Stimulated activated effector memory CD8-positive, alpha-beta T cell treated with anti-CD3 and anti-CD28 coated beads, Interleukin-12 subunit alpha, Interleukin-12 subunit beta, amount 100 ng/mL, for 72 hours (primary cell): ENCODE results near the gene SLC25A30.
"Not testable (repeated sequence)": the region's sequence is repeated elsewhere in the genome, so short reads cannot be mapped to it uniquely, and the experiment has no call there.

ENCODE experiments used
- ATAC-seq: fragments of 150-1000 bp; cut with Tn5 transposase; 2 replicates; pipeline ENCODE4 v1.10.0; 2021
- DNase-seq, 2 donors: peaks; one replicate each; pipeline ENCODE4 v3.0.0; 2021 to 2022; ENCODE audit warnings: low spot score in 2 of 2
- H3K27ac Mint-ChIP-seq: one replicate; pipeline ENCODE4 v1.8.0; 2022; ENCODE audit warnings: mild to moderate bottlenecking, mixed read lengths
- H3K36me3 Mint-ChIP-seq: one replicate; pipeline ENCODE4 v1.8.0; 2022; ENCODE audit warnings: mild to moderate bottlenecking, mixed read lengths
- H3K4me1 Mint-ChIP-seq: one replicate; pipeline ENCODE4 v1.8.0; 2022; ENCODE audit warnings: mixed read lengths
- H3K4me3 Mint-ChIP-seq: one replicate; pipeline ENCODE4 v1.8.0; 2022; ENCODE audit warnings: mild to moderate bottlenecking, mixed read lengths
- H3K9me3 Mint-ChIP-seq: one replicate; pipeline ENCODE4 v1.8.0; 2022; ENCODE audit warnings: mixed read lengths

Gene SLC25A30

GRCh38 chr13:45369116-45369515, 49.1 kb downstream of the SLC25A30 start:
- Mint-ChIP-seq H3K4me1 (peaks cover 35% of the 10 kb centered on the region), H3K36me3 (peaks cover 42% of the 10 kb centered on the region), H3K4me3 (no peak overlapping the region), H3K9me3 (no peaks in the 10 kb centered on the region), H3K27ac (peak overlapping the region; percentile 82)
- ATAC-seq = no peak
- no peak for DNase-seq

GRCh38 chr13:45368571-45368970, 49.6 kb downstream of the SLC25A30 start:
- ATAC-seq = no peak
- H3K9me3 Mint-ChIP-seq = peaks cover 3% of the 10 kb centered on the region
- H3K4me1 Mint-ChIP-seq = peaks cover 39% of the 10 kb centered on the region
- peak overlapping the region; percentile 82 for H3K27ac Mint-ChIP-seq
- no peak for DNase-seq
- H3K4me3 Mint-ChIP-seq = peak overlapping the region; percentile 35
- H3K36me3 Mint-ChIP-seq = peaks cover 44% of the 10 kb centered on the region

- DNase-seq = no peak
- peak overlapping the region; percentile 82 for H3K27ac Mint-ChIP-seq
- peaks cover 6% of the 10 kb centered on the region for H3K9me3 Mint-ChIP-seq
- no peak for ATAC-seq
- peaks cover 43% of the 10 kb centered on the region for H3K4me1 Mint-ChIP-seq
- H3K4me3 Mint-ChIP-seq = peak overlapping the region; percentile 35
- peaks cover 46% of the 10 kb centered on the region for H3K36me3 Mint-ChIP-seq
These were observed 50.2 kb downstream of the SLC25A30 start for GRCh38 chr13:45368005-45368404.

- peaks cover 44% of the 10 kb centered on the region for H3K4me1 Mint-ChIP-seq
- ATAC-seq = peak; percentile 100
- H3K27ac Mint-ChIP-seq = peak overlapping the region; percentile 82
These were observed 50.8 kb downstream of the SLC25A30 start for GRCh38 chr13:45367358-45367757.

GRCh38 chr13:45365558-45365885, 52.7 kb downstream of the SLC25A30 start:
- H3K27ac Mint-ChIP-seq = no peak overlapping the region
- peaks cover 53% of the 10 kb centered on the region for H3K4me1 Mint-ChIP-seq

More at GRCh38 chr13:45367358-45367757, 50.8 kb downstream of the SLC25A30 start:
- Mint-ChIP-seq H3K9me3 (peaks cover 6% of the 10 kb centered on the region), H3K36me3 (peaks cover 44% of the 10 kb centered on the region), H3K4me3 (peak overlapping the region; percentile 35)
- DNase-seq = peak; percentile 57 to 88

GRCh38 chr13:45364876-45365557, 53.2 kb downstream of the SLC25A30 start:
- DNase-seq (no peak), ATAC-seq (no peak)
- Mint-ChIP-seq H3K36me3 (peaks cover 46% of the 10 kb centered on the region), H3K27ac (no peak overlapping the region), H3K4me1 (peaks cover 53% of the 10 kb centered on the region), H3K4me3 (no peak overlapping the region), H3K9me3 (peaks cover 6% of the 10 kb centered on the region)

More at GRCh38 chr13:45365558-45365885, 52.7 kb downstream of the SLC25A30 start:
- peaks cover 46% of the 10 kb centered on the region for H3K36me3 Mint-ChIP-seq
- H3K4me3 Mint-ChIP-seq = no peak overlapping the region
- DNase-seq (no peak), ATAC-seq (no peak)
- peaks cover 6% of the 10 kb centered on the region for H3K9me3 Mint-ChIP-seq

GRCh38 chr13:45362939-45363338, 55.2 kb downstream of the SLC25A30 start:
- Mint-ChIP-seq H3K36me3 (peaks cover 64% of the 10 kb centered on the region), H3K9me3 (peaks cover 6% of the 10 kb centered on the region), H3K27ac (no peak overlapping the region), H3K4me1 (peaks cover 42% of the 10 kb centered on the region), H3K4me3 (no peak overlapping the region)
- no peak for ATAC-seq
- DNase-seq = no peak

GRCh38 chr13:45361596-45362206, 56.5 kb downstream of the SLC25A30 start:
- H3K4me1 Mint-ChIP-seq = peaks cover 39% of the 10 kb centered on the region
- DNase-seq = no peak
- no peak overlapping the region for H3K4me3 Mint-ChIP-seq
- peaks cover 76% of the 10 kb centered on the region for H3K36me3 Mint-ChIP-seq
- H3K9me3 Mint-ChIP-seq = peaks cover 6% of the 10 kb centered on the region
- H3K27ac Mint-ChIP-seq = peak overlapping the region; percentile 84
- no peak for ATAC-seq

- Mint-ChIP-seq H3K36me3 (peaks cover 97% of the 10 kb centered on the region), H3K27ac (peak overlapping the region; percentile 91), H3K4me1 (peaks cover 25% of the 10 kb centered on the region), H3K9me3 (no peaks in the 10 kb centered on the region), H3K4me3 (peak overlapping the region; percentile 30)
- ATAC-seq (peak; percentile 84), DNase-seq (no peak)
These were observed 61.1 kb downstream of the SLC25A30 start for GRCh38 chr13:45356966-45357672.

- Mint-ChIP-seq H3K27ac (no peak overlapping the region), H3K9me3 (no peaks in the 10 kb centered on the region), H3K4me3 (no peak overlapping the region), H3K4me1 (peaks cover 24% of the 10 kb centered on the region), H3K36me3 (peaks cover 97% of the 10 kb centered on the region)
- DNase-seq (no peak), ATAC-seq (no peak)
These were observed 64.3 kb downstream of the SLC25A30 start for GRCh38 chr13:45353895-45354294.

- DNase-seq = no peak
- ATAC-seq = no peak
- peaks cover 13% of the 10 kb centered on the region for H3K4me1 Mint-ChIP-seq
- H3K27ac Mint-ChIP-seq = no peak overlapping the region
- no peak overlapping the region for H3K4me3 Mint-ChIP-seq
- no peaks in the 10 kb centered on the region for H3K9me3 Mint-ChIP-seq
- peaks cover 97% of the 10 kb centered on the region for H3K36me3 Mint-ChIP-seq
These were observed 66.1 kb downstream of the SLC25A30 start for GRCh38 chr13:45352031-45352430.

- H3K4me3 Mint-ChIP-seq = no peak overlapping the region
- H3K4me1 Mint-ChIP-seq = peaks cover 5% of the 10 kb centered on the region
- ATAC-seq (no peak), DNase-seq (no peak)
- H3K27ac Mint-ChIP-seq = peak overlapping the region; percentile 20
- peaks cover 100% of the 10 kb centered on the region for H3K36me3 Mint-ChIP-seq
- H3K9me3 Mint-ChIP-seq = no peaks in the 10 kb centered on the region
These were observed 68.0 kb downstream of the SLC25A30 start for GRCh38 chr13:45350152-45350551.

GRCh38 chr13:45349438-45349837, 68.7 kb downstream of the SLC25A30 start:
- no peak for DNase-seq
- Mint-ChIP-seq H3K4me1 (peaks cover 5% of the 10 kb centered on the region), H3K36me3 (peaks cover 100% of the 10 kb centered on the region), H3K9me3 (no peaks in the 10 kb centered on the region), H3K4me3 (no peak overlapping the region), H3K27ac (peak overlapping the region; percentile 20)
- no peak for ATAC-seq

GRCh38 chr13:45344064-45344463, 74.1 kb downstream of the SLC25A30 start:
- H3K27ac Mint-ChIP-seq, H3K9me3 Mint-ChIP-seq, ATAC-seq, DNase-seq, H3K4me3 Mint-ChIP-seq: not testable (repeated sequence)
- Mint-ChIP-seq H3K36me3 (peaks cover 100% of the 10 kb centered on the region), H3K4me1 (peaks cover 13% of the 10 kb centered on the region)
